ENCODE results near the gene GPBP1L1.

GPBP1L1 gene

GRCh38 chr1:45674478-45674877 is 11.9 kb downstream of the GPBP1L1 start:
- DNase-seq (ENCODE audit: low read depth in 1 of 2, low spot score in 1 of 2) = no peak
- Histone ChIP-seq H3K27me3 (ENCODE audit: insufficient read depth, poor library complexity, severe bottlenecking) (no peaks in the 10 kb centered on the region), H3K4me3 (replicated peaks; ENCODE audit: insufficient read depth, low read length) (no peak overlapping the region), H3K27ac (replicated peaks) (no peak overlapping the region)
- TF ChIP-seq SPI1 (IDR thresholded peaks at IDR 0.05; ENCODE audit: borderline replicate concordance, low read depth) (no peak), GABPA (IDR thresholded peaks at IDR 0.05; ENCODE audit: low read depth) (no peak), POLR2AphosphoS5 (IDR thresholded peaks at IDR 0.05; ENCODE audit: low read depth) (no peak)
- TF ChIP-seq, protein P1, sequence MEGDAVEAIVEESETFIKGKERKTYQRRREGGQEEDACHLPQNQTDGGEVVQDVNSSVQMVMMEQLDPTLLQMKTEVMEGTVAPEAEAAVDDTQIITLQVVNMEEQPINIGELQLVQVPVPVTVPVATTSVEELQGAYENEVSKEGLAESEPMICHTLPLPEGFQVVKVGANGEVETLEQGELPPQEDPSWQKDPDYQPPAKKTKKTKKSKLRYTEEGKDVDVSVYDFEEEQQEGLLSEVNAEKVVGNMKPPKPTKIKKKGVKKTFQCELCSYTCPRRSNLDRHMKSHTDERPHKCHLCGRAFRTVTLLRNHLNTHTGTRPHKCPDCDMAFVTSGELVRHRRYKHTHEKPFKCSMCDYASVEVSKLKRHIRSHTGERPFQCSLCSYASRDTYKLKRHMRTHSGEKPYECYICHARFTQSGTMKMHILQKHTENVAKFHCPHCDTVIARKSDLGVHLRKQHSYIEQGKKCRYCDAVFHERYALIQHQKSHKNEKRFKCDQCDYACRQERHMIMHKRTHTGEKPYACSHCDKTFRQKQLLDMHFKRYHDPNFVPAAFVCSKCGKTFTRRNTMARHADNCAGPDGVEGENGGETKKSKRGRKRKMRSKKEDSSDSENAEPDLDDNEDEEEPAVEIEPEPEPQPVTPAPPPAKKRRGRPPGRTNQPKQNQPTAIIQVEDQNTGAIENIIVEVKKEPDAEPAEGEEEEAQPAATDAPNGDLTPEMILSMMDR (IDR thresholded peaks at IDR 0.05; ENCODE audit: insufficient read depth, low read length) = no peak
- TF ChIP-seq, protein P2, sequence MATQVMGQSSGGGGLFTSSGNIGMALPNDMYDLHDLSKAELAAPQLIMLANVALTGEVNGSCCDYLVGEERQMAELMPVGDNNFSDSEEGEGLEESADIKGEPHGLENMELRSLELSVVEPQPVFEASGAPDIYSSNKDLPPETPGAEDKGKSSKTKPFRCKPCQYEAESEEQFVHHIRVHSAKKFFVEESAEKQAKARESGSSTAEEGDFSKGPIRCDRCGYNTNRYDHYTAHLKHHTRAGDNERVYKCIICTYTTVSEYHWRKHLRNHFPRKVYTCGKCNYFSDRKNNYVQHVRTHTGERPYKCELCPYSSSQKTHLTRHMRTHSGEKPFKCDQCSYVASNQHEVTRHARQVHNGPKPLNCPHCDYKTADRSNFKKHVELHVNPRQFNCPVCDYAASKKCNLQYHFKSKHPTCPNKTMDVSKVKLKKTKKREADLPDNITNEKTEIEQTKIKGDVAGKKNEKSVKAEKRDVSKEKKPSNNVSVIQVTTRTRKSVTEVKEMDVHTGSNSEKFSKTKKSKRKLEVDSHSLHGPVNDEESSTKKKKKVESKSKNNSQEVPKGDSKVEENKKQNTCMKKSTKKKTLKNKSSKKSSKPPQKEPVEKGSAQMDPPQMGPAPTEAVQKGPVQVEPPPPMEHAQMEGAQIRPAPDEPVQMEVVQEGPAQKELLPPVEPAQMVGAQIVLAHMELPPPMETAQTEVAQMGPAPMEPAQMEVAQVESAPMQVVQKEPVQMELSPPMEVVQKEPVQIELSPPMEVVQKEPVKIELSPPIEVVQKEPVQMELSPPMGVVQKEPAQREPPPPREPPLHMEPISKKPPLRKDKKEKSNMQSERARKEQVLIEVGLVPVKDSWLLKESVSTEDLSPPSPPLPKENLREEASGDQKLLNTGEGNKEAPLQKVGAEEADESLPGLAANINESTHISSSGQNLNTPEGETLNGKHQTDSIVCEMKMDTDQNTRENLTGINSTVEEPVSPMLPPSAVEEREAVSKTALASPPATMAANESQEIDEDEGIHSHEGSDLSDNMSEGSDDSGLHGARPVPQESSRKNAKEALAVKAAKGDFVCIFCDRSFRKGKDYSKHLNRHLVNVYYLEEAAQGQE (IDR thresholded peaks at IDR 0.05; ENCODE audit: insufficient replicate concordance, low read depth) = no peak

- TF ChIP-seq, protein P2 (IDR thresholded peaks at IDR 0.05; ENCODE audit: insufficient replicate concordance, low read depth) = no peak
- TF ChIP-seq GABPA (IDR thresholded peaks at IDR 0.05; ENCODE audit: low read depth) (no peak), POLR2AphosphoS5 (IDR thresholded peaks at IDR 0.05; ENCODE audit: low read depth) (no peak), SPI1 (IDR thresholded peaks at IDR 0.05; ENCODE audit: borderline replicate concordance, low read depth) (no peak)
- TF ChIP-seq, protein P1 (IDR thresholded peaks at IDR 0.05; ENCODE audit: insufficient read depth, low read length) = no peak
- no peak for DNase-seq (ENCODE audit: low read depth in 1 of 2, low spot score in 1 of 2)
- Histone ChIP-seq H3K27me3 (ENCODE audit: insufficient read depth, poor library complexity, severe bottlenecking) (no peaks in the 10 kb centered on the region), H3K27ac (replicated peaks) (no peak overlapping the region), H3K4me3 (replicated peaks; ENCODE audit: insufficient read depth, low read length) (no peak overlapping the region)
Observed at GRCh38 chr1:45673956-45674355, 12.4 kb downstream of the GPBP1L1 start.

DNA sequence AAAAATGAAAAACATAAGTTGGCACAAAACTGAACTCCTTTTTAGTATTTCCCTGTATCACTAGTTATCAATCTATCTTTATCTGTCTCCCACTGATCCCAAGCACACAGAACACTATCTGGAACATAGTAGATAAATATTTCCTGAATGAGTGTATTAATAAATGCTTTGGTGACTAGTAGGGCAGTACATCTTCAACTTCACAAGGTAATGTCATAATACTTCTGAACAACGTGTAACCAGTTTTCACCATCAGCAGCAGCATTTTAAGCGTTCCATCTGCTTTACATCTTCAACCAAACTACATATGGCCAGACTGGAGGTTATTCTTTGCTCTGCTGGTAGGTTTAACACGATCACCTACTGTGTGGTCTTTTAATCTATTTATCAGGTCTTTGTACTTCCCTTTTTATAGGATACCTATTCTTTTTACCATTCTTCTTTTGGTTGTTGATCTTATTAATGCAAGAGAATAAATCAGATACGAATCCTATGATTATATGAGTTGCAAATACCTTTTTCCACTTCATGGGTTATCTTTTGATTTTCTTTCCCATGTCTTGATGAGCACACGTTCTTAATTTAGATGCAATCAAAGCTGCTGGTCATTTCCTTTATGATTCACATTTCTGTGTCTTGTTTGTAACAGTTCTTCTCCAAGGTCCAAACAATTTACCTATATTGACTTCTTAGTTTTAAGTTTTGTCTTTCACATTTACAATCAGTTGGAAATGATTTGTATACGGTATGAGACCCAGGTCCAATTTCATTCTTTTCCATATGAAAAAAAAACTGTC is 16.3 kb downstream of the GPBP1L1 start:
- H3K4me3 ChIP-seq (replicated peaks; ENCODE audit: insufficient read depth, low read length) = no peak overlapping the region
- TF ChIP-seq GABPA (IDR thresholded peaks at IDR 0.05; ENCODE audit: low read depth) (no peak), POLR2AphosphoS5 (IDR thresholded peaks at IDR 0.05; ENCODE audit: low read depth) (no peak), SPI1 (IDR thresholded peaks at IDR 0.05; ENCODE audit: borderline replicate concordance, low read depth) (no peak)
- TF ChIP-seq, protein P2 (IDR thresholded peaks at IDR 0.05; ENCODE audit: insufficient replicate concordance, low read depth) = no peak
- TF ChIP-seq, protein P1 (IDR thresholded peaks at IDR 0.05; ENCODE audit: insufficient read depth, low read length) = no peak
- H3K27me3 ChIP-seq (ENCODE audit: insufficient read depth, poor library complexity, severe bottlenecking) = no peaks in the 10 kb centered on the region
- no peak overlapping the region for H3K27ac ChIP-seq (replicated peaks)
- no peak for DNase-seq (ENCODE audit: low read depth in 1 of 2, low spot score in 1 of 2)

Measured in HL-60 (cell line).